HG03457 (cell line): ENCODE results near the gene HTR5A.

Experiments
- ATAC-seq: cut with Tn5 transposase; IDR thresholded peaks from one replicate; pipeline ENCODE4 v1.9.1; 2021; ENCODE audit warnings: moderate number of reproducible peaks; ENCODE audit not compliant: unreplicated experiment

Gene HTR5A

DNA sequence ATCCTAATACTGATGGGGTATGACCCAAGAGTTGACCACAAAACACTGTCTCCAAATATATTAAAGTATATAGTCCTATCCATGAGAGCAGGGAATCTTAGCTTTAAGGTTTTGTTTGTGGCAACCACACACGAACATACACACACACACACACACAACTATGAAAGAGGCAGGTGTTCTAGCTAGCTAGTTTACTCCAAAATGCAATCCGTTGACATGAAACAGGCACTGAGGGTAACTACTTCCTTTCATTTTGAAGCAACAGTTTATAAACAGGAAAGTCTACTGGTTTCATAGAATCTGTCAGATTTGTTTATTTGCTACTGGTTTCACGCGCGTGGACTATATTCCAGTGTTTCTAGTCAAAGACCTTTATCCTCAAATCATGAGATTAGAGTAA, 14.8 kb downstream of the HTR5A start:
- ATAC-seq = no peak

- no peak for ATAC-seq
These were observed 20.6 kb downstream of the HTR5A start for GRCh38 chr7:155090684-155091083.

DNA sequence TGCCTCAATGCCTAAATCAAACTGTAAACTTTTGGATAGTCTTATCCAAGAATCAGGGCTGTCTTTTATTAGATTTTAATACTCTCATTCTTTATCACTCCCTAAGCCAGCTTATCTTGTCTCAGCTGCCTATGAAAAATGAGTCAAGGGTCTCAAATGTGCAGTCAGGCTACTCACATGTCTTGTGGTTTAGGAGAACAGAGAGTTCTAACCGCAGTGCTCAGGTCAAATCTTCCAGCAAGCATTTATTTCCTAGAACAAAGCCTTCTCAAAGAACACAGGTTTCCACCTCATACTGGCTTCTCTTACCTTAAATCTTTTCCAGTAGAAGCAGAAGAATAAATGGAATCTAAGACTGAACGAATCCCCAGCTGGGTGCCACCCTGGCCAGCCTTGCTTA, 23.5 kb downstream of the HTR5A start:
- no peak for ATAC-seq

- ATAC-seq = no peak
These were observed 24.6 kb downstream of the HTR5A start for GRCh38 chr7:155094636-155095135.

DNA sequence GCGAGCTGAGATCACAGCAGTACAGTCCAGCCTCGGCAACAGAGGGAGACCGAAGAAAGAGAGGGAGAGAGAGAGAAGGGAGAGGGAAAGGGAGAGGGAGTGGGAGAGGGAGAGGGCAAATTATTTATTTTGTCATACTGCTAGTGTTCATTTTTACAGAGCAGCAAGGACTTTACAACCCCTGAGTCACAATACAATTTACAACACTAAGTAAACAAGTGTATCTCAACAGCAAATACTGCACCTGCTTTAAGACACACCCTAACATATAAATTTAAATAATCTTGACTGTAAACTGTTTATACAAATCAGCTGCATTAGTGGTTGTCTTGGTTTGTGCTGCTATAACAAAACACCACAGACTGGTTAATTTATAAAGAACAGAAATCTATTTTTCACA, 27.2 kb downstream of the HTR5A start:
- ATAC-seq = no peak

- no peak for ATAC-seq
These were observed 33.7 kb downstream of the HTR5A start for GRCh38 chr7:155103839-155104238.

DNA sequence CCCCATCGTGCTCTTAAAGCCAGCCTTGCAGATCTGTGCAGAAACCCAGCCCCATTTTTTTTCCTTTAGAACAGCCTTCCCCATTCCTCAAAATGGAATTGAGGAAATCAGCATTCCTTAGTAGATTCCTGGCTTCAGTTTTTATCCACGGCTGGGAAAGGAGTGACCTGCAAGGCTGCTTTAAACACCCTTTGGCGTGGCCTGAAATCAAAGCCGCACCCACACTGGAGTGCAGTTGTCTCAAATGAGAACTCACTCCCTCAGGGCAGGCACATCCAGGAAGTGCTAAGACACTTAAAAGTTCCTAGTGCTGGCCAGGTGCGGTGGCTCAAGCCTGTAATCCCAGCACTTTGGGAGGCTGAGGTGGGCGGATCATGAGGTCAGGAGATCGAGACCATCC, 34.8 kb downstream of the HTR5A start:
- no peak for ATAC-seq

DNA sequence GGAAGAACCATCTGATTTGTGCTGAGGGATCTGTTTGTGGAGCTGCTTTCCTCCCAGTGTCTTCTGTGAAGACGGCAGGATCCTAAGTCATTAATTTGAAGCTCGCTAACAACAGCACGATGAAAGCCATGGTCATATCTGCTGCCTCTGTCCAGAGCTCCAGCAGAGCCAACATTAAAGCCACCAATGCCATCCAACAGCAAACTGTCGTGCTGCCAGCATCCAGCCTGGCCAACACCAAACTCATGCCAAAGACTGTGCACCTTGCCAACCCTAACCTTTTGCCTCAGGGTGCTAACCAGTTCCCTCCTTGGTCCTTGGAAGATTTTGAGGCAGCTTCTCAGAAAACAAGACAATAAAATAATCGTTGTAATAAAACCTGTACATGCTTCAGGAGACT, 36.2 kb downstream of the HTR5A start:
- ATAC-seq = no peak

DNA sequence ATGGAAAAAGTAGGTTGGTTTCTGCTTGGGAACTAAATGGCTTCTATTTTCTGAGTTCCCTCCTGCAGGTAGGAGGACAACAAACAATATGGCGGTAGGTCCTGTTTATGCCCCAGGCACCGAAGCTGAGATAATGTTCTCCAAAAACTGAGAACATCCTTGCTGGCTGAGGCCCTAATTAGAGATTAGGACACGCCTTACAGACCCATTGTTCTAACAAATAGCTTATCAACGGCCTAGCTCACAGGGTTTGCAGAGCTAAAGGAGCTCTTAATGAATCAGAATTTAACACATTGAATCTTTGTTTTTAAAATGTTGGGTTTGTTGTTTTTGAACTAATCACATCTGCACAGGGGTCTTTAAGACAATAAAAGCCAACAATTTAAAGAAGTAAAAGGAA, 37.0 kb downstream of the HTR5A start:
- no peak for ATAC-seq

DNA sequence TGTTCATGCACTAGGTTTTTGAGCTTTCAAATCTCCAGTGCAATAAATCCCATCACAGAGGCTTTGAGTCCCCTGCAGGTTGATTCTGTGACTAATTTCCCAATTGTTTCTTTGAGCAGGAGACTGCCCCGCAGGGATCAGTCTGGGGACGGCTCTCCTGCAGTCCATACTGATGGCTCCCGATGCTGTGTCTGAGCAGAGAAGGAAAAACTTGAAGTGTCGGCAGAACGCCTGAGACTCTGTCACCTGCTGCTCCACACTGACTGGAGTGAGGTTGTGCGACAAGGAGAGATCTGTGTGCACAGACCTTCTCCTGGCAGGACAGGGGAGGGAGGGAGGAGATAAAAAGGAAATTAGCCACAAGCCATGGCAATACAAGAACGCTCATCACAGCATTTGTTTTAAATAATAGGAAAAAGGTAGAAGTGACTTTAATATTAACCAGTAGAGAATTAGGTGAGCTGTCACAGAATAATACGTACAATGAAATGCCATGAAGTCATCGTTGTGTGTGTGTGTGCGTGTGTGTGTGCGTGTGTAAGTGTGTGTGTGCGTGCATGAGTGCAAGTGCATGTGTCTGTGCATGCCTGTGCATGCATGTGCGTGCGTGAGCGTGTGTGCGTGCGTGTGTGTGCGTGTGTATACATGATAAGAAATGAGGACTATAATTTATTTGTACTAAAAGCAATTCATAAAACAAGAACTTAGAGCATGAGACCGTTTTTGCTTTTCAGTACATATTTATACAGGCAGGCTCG, 38.2 kb downstream of the HTR5A start:
- no peak for ATAC-seq

- no peak for ATAC-seq
These were observed 39.0 kb downstream of the HTR5A start for GRCh38 chr7:155109121-155109520.

DNA sequence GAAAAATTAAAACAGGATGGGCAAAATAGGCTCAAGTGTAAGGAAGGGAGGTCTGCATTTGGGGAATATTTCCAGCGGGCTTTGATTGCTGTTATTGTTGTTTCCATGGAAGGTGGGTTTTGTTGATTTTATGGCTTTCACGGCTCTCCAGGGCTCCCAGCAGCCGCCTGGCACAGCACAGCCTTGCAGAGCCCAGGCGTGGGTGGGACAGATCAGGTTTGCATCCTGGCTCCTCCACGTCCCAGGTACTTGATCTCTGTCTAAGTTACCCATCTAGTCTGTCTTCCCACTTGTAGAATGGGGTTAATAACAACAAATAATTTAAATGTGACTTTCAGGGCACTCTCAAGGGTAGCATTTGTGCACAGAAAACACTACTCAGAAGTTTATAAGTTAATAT, 45.2 kb downstream of the HTR5A start:
- ATAC-seq = no peak

- no peak for ATAC-seq
These were observed 49.8 kb downstream of the HTR5A start for GRCh38 chr7:155119801-155120382.

DNA sequence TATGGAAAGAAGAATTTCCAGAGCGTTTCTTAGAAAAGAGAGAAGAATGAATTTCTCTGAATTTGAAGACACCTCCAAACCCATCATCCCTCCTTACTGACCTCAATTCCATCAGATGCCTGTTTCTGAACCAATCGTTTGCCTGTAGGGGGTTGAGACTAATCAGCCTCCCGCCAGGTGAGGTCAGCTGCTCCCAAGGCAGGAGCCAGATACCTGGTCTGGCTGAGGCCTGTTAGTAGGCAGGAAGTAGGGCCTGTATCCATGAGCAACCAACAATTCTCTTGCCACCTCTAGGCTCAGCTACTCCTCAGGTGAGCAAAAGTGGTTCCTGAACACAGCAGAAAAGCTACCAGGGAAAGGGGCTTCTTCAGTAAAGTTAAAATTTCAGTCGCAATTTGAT, 50.3 kb downstream of the HTR5A start:
- no peak for ATAC-seq

DNA sequence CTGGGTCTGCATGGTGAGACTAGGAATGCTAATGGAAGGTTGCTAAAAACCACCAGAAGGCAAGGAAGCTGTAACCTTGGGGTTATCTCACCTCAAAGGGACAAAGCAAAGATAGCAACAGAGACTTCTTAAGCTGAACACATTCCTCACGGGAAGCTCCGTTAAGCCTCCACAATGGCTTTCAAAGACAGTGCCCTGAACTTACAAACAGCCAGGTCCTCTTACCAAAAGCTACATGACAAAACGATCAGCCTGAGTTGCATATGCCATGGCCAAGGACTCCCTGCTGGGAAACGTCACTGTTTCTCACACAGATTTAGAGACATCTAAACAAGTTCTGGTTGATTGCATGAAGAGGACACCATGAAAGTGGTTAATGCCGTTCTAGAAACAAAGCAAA, 52.7 kb downstream of the HTR5A start:
- no peak for ATAC-seq

GRCh38 chr7:155123413-155123812, 53.3 kb downstream of the HTR5A start:
- no peak for ATAC-seq

DNA sequence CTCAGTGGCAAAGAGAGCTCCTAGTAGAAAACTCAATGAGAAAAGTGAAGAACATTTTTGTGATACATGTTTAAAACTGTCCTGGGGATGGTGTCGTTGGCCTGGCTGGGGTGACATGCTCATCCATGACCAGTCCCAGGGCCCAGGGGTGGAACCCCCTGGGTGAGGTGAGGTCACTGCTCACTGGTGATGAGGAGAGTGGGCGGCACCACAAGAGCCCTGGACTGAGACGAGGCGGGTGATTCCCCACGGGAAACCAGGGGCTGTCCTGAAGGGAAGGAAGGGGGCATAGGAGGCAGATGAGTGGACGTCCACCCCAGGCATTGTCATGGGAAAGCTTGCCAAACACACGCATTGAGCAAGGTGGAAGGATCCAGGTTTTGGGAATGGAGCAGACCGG, 54.6 kb downstream of the HTR5A start:
- no peak for ATAC-seq

GRCh38 chr7:155129186-155129585, 59.1 kb downstream of the HTR5A start:
- no peak for ATAC-seq

DNA sequence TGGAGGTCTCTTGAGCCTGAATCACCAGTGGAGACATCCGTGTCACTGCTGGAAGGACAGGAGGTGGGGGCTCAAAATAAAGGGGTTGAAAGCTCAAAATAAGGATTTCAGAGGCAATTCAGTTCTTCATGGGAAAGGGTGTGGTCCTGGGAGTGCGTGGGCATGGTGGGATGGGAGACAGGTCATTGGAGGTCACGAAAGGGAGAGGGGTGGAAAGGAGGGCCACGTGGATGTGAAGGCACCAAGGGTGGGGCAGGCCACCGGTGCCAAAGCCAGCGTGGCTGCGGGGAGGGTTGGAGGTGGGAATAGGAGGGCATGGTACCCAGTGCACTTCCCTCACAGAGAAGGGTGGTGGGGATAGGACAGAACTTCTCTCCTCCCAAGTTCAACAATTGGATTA, 59.7 kb downstream of the HTR5A start:
- no peak for ATAC-seq

GRCh38 chr7:155130493-155130892, 60.4 kb downstream of the HTR5A start:
- ATAC-seq = no peak

DNA sequence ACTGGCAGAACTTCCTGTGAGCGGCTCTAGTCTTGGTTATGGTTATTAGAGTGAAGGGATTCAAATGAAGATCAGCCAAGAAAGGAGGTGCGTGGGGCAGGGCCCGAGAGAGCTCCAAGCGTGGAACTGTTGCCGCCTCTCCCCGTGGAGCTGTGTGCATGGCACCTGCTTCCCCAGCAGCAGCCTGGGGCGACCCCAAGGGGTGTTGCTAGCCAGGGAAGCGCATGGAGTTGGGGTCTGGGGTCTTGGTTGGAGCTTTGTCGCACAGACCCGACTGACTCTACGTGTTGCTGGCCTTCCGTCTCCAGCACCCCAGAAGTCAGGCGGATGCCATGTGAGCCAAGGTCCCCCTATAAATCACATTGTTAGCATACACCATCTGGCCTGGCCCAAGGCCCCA, 61.0 kb downstream of the HTR5A start:
- ATAC-seq = no peak

- ATAC-seq = no peak
These were observed 62.3 kb downstream of the HTR5A start for GRCh38 chr7:155132431-155132830.
